ENCODE data around the gene NRXN2. TPM values are rescaled to one million over a fixed set of nuclear protein-coding genes. Genes with fewer than 3 reads are reported as not detected.
A peak's percentile ranks its signal among the peaks of the same experiment; 100 is the strongest.

Gene NRXN2
- polyA plus RNA-seq, 3 donors: 0.07 TPM; not detected in 2

GRCh38 chr11:64591257-64592233 is 131.5 kb downstream of the NRXN2 start:
- Histone ChIP-seq H2AFZ (ENCODE audit: insufficient read depth, low read depth, low read length, poor library complexity, severe bottlenecking) (no peak overlapping the region), H3K9ac (ENCODE audit: insufficient read depth, low read length, poor library complexity, severe bottlenecking) (no peak overlapping the region), H3K9me3 (replicated peaks in 1 of 2; ENCODE audit: control insufficient read depth in 1 of 2, insufficient read depth in 1 of 2, low read length in 2 of 2) (peaks cover 9 to 11% of the 10 kb centered on the region in 2 donors), H3K27me3 (ENCODE audit: control insufficient read depth in 2 of 2, insufficient read depth in 2 of 2, low read length in 2 of 2) (no peaks in the 10 kb centered on the region), H3K36me3 (replicated peaks in 1 of 2; ENCODE audit: control insufficient read depth in 1 of 2, insufficient read depth in 2 of 2, low read length in 2 of 2) (no peaks in the 10 kb centered on the region), H3K27ac (ENCODE audit: low read depth in 1 of 2, low read length in 2 of 2) (no peak overlapping the region), H3K4me1 (ENCODE audit: control insufficient read depth in 1 of 2, insufficient read depth in 2 of 2, low read length in 2 of 2) (no peaks in the 10 kb centered on the region), H3K79me2 (ENCODE audit: insufficient read depth, low read length) (no peaks in the 10 kb centered on the region), H4K20me1 (ENCODE audit: insufficient read depth, low read length) (no peaks in the 10 kb centered on the region), H3K4me3 (replicated peaks in 1 of 3; ENCODE audit: low read depth in 2 of 3, low read length in 3 of 3) (no peak overlapping the region), H3K4me2 (replicated peaks; ENCODE audit: extremely low read depth, low read length, poor library complexity, severe bottlenecking) (no peak overlapping the region)
- intact Hi-C loops (cut with micrococcal nuclease): no loop called here
- WGBS (ENCODE audit: insufficient coverage): 95% methylated on average over 35 of the region's 36 CpGs
- peaks cover 8 to 22% (median 14%) of the 10 kb centered on the region in 7 donors for H3K9me3 Mint-ChIP-seq
- peaks cover 0 to 3% (median 3%) of the 10 kb centered on the region in 3 donors for H3K27me3 Mint-ChIP-seq (ENCODE audit: low read depth in 3 of 3)
- no peak overlapping the region for H3K4me3 Mint-ChIP-seq
- TF ChIP-seq CTCF (IDR thresholded peaks at IDR 0.05): no peak
- H3K36me3 Mint-ChIP-seq: no peaks in the 10 kb centered on the region
- H3K4me1 Mint-ChIP-seq: no peaks in the 10 kb centered on the region
- H3K27ac Mint-ChIP-seq: no peak overlapping the region
- no peak for DNase-seq

- Histone ChIP-seq H3K9ac (ENCODE audit: insufficient read depth, low read length, poor library complexity, severe bottlenecking) (no peak within 1 kb of the TSS), H3K27ac (ENCODE audit: low read depth in 1 of 2, low read length in 2 of 2) (no peak within 1 kb of the TSS), H3K36me3 (replicated peaks in 1 of 2; ENCODE audit: control insufficient read depth in 1 of 2, insufficient read depth in 2 of 2, low read length in 2 of 2) (no peaks in the 10 kb centered on the region), H3K27me3 (ENCODE audit: control insufficient read depth in 2 of 2, insufficient read depth in 2 of 2, low read length in 2 of 2) (no peaks in the 10 kb centered on the region), H3K4me1 (ENCODE audit: control insufficient read depth in 1 of 2, insufficient read depth in 2 of 2, low read length in 2 of 2) (no peaks in the 10 kb centered on the region), H3K79me2 (ENCODE audit: insufficient read depth, low read length) (no peaks in the 10 kb centered on the region), H3K9me3 (replicated peaks in 1 of 2; ENCODE audit: control insufficient read depth in 1 of 2, insufficient read depth in 1 of 2, low read length in 2 of 2) (peaks cover 9 to 11% of the 10 kb centered on the region in 2 donors), H3K4me2 (replicated peaks; ENCODE audit: extremely low read depth, low read length, poor library complexity, severe bottlenecking) (no peak within 1 kb of the TSS), H2AFZ (ENCODE audit: insufficient read depth, low read depth, low read length, poor library complexity, severe bottlenecking) (no peak within 1 kb of the TSS), H3K4me3 (replicated peaks in 1 of 3; ENCODE audit: low read depth in 2 of 3, low read length in 3 of 3) (no peak within 1 kb of the TSS), H4K20me1 (ENCODE audit: insufficient read depth, low read length) (no peaks in the 10 kb centered on the region)
- Mint-ChIP-seq H3K4me1 (no peaks in the 10 kb centered on the region), H3K27me3 (ENCODE audit: low read depth in 3 of 3) (peaks cover 0 to 3% (median 3%) of the 10 kb centered on the region in 3 donors), H3K27ac (peak within 1 kb of the TSS in 1 of 7 donors; percentile 15), H3K4me3 (no peak within 1 kb of the TSS), H3K36me3 (no peaks in the 10 kb centered on the region), H3K9me3 (peaks cover 8 to 22% (median 14%) of the 10 kb centered on the region in 7 donors)
- 74% methylated on average over 14 of the region's 14 CpGs for WGBS (ENCODE audit: insufficient coverage)
- intact Hi-C loops (cut with micrococcal nuclease): no loop called here
- no peak for DNase-seq
- TF ChIP-seq CTCF (IDR thresholded peaks at IDR 0.05): no peak
Observed at GRCh38 chr11:64590763-64591221, 132.2 kb downstream of the NRXN2 start, which contains the start of gene SLC22A12. TSS of gene SLC22A12 (plus strand) at chr11:64591220. CDS start at chr11:64591557, 337 bp downstream.
